Large intestine (tissue), 3 donors: ENCODE results near the gene RNF144B. TPM values are rescaled to one million over a fixed set of nuclear protein-coding genes. Genes with fewer than 3 reads are reported as not detected.
"Not testable (repeated sequence)": the region's sequence is repeated elsewhere in the genome, so short reads cannot be mapped to it uniquely, and the experiment has no call there.

Experiments
- DNase-seq, 2 donors: peaks; one replicate each; pipeline versions ENCODE4 v3.0.0 to v3.0.0-alpha.2; 2013
- H3K27ac ChIP-seq: one replicate; pipeline ENCODE4 v1.5.1; 2013; ENCODE audit warnings: low read length
- H3K27me3 ChIP-seq: 2 replicates; pipeline ENCODE4 v1.6.1; 2013; ENCODE audit warnings: low read length; ENCODE audit not compliant: control insufficient read depth, insufficient read depth
- H3K36me3 ChIP-seq: 2 replicates; pipeline ENCODE4 v1.6.1; 2013; ENCODE audit warnings: low read length; ENCODE audit not compliant: control insufficient read depth, insufficient read depth
- H3K4me1 ChIP-seq: one replicate; pipeline ENCODE4 v1.6.1; 2013; ENCODE audit warnings: low read length; ENCODE audit not compliant: control insufficient read depth, insufficient read depth
- H3K4me3 ChIP-seq: one replicate; pipeline ENCODE4 v1.5.1; 2013; ENCODE audit warnings: low read length
- H3K9me3 ChIP-seq: one replicate; pipeline ENCODE4 v1.6.1; 2013; ENCODE audit warnings: mild to moderate bottlenecking, low read depth, low read length, moderate library complexity; ENCODE audit not compliant: control insufficient read depth
- WGBS: methylation state at CpG from one replicate; pipeline ENCODE4 v1.1.5; 2013; ENCODE audit warnings: low lambda C conversion rate; ENCODE audit not compliant: insufficient coverage; 5-methylcytosine and 5-hydroxymethylcytosine counted together
- polyA plus RNA-seq: library from polyadenylated mRNA; unstranded; fragments of 120-200 nt; gene quantifications from one replicate; pipeline ENCODE4 v1.2.1, GENCODE V29; 2013

Gene RNF144B
- polyA plus RNA-seq, 1 donor: 2.0 TPM

DNA sequence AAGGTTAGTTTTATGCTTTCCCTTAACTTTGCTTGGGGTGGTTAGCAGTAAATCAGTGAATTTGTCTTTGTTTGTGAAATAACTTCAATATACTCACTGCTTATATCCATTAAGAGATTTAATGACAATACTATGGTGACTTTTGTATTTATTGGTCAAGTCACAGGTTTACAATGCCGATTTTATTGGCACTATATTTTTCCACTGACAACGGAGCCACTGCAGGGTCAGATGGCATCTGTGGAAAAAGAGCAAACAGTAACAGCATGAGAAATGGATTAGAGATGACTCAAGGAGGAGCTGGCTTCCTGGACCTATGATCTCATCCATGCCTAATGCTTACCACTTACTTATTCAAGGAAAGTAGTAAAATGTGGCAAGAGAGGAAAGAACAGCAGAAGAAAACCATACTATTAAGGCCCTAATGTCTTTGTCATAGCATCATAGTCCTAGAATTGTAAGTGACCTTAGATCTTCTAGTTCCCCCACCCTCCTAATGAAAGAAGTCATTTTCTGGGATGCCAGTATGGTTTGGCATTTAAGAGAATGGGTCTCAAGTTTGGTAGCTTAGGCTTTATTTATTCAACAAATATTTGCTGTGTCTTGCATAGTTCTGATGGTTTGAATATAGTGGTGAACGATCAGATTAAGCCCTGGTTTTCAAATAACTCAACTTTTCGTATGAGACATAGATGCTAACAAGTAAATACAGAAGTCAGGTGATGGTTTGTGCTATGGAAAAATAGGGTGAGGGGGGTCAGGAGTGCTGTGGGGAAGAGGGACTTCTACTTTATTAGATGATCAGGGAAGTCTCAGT lies 18.5 kb downstream of the RNF144B start:
- H3K27me3 ChIP-seq: no peaks in the 10 kb centered on the region
- 53% methylated on average over 3 of the region's 4 CpGs for whole genome bisulfite sequencing
- no peaks in the 10 kb centered on the region for H3K9me3 ChIP-seq
- no peaks in the 10 kb centered on the region for H3K36me3 ChIP-seq
- no peak overlapping the region for H3K4me3 ChIP-seq
- DNase-seq: no peak
- H3K27ac ChIP-seq: no peak overlapping the region
- H3K4me1 ChIP-seq: no peaks in the 10 kb centered on the region

DNA sequence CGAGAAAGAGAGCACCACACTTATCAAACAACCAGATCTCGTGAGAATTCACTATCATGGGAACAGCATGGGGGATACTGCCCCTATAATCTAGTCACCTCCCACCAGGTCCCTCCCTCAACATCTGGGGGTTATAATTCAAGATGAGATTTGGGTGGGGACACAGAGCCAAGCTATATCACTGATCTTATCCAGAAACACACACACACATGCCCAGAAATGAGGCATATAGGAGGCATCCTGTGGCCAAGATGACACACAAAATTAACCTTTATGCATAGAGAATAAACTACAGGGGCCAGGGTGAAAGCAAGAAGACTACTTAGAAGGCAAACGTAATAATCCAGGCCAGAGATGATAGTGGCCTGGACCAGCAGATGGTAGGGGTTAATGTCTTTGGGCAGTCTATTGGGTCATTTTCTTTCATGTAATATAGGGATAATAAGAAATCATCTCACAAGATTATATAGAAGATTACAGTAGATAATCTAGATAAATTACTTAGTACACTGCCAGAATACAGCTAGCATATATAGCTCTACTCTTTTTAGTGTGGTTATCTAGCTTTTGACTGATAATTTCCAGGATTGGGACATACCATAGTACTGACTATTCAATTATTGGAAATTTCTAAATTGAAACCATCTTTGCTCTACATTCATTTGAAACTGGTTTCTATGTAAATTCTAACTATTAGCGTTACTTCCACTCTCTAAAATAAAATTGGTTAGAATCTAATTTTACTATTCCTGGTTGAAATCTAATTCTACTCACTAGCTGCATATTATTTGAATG lies 20.0 kb downstream of the RNF144B start:
- no peaks in the 10 kb centered on the region for H3K9me3 ChIP-seq
- no peaks in the 10 kb centered on the region for H3K27me3 ChIP-seq
- no peak overlapping the region for H3K27ac ChIP-seq
- H3K4me3 ChIP-seq: no peak overlapping the region
- H3K36me3 ChIP-seq: no peaks in the 10 kb centered on the region
- no peak for DNase-seq
- 90% methylated on average over 1 of the region's 4 CpGs for WGBS
- no peaks in the 10 kb centered on the region for H3K4me1 ChIP-seq

DNA sequence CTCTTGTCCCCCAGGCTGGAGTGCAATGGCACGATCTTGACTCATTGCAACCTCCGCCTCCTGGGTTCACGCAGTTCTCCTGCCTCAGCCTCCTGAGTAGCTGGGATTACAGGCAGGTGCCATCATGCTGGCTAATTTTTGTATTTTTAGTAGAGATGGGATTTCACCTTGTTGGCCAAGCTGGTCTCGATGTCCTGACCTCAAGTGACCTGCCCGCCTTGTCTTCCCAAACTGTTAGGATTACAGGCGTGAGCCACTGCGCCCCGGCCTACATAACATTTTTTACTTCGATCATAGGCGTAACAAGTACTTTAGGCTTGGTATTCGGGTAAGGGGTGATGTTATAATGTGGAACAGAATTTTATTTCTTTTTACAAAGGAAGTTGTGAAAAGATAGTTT lies 22.5 kb downstream of the RNF144B start:
- H3K27ac ChIP-seq: not testable (repeated sequence)

DNA sequence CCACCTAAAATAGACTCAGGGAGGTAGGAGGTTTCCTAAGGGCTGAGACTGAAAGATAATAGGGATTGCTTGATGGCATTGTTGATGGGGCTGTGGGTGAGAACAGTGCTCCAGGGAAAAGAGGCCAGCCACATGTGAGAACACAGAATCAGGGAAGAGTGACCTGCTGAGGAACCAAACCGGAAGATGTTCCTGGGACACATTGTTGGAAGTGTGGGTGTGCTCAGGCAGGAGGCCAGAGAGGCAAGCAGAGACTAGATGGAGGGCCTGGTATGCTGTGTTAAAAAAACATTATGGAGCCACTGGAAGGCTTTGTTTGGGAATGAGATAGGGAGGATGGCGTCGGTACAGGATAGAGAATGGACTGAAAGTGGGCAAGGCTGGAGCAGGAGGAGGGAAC lies 23.3 kb downstream of the RNF144B start:
- Histone ChIP-seq H3K27me3 (no peaks in the 10 kb centered on the region), H3K4me3 (no peak overlapping the region), H3K36me3 (no peaks in the 10 kb centered on the region), H3K4me1 (no peaks in the 10 kb centered on the region), H3K9me3 (no peaks in the 10 kb centered on the region), H3K27ac (no peak overlapping the region)
- DNase-seq: no peak
- WGBS: 75% methylated on average over 2 of the region's 3 CpGs

More for the DNA sequence above, 22.5 kb downstream of the RNF144B start:
- not testable (repeated sequence) for H3K27me3 ChIP-seq, H3K36me3 ChIP-seq, H3K4me1 ChIP-seq, DNase-seq, H3K4me3 ChIP-seq, H3K9me3 ChIP-seq
- WGBS: no CpG with 5 or more reads among the region's 11 CpGs

DNA sequence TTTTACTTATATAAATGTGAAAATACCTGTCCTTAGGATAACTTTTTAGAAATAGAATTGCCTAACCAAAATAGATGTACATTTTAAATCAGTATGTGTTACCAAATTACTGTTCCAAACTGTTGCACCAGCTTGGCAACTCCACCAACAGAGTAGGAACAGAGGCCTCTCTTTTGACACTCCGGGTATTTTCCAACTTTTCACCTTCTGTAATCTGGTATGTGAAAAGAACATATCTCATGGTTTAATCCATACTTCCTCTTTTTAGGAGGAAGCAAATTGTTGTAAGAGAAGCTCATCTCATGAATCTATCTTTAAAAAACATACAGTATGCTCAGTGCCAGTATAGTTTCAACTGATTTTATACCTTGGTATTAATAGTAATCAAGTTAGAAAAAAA lies 24.9 kb downstream of the RNF144B start:
- Histone ChIP-seq H3K36me3 (no peaks in the 10 kb centered on the region), H3K27ac (no peak overlapping the region), H3K4me1 (no peaks in the 10 kb centered on the region), H3K4me3 (no peak overlapping the region), H3K9me3 (no peaks in the 10 kb centered on the region), H3K27me3 (no peaks in the 10 kb centered on the region)
- WGBS: no CpG with 5 or more reads among the region's 1 CpG
- DNase-seq: no peak

DNA sequence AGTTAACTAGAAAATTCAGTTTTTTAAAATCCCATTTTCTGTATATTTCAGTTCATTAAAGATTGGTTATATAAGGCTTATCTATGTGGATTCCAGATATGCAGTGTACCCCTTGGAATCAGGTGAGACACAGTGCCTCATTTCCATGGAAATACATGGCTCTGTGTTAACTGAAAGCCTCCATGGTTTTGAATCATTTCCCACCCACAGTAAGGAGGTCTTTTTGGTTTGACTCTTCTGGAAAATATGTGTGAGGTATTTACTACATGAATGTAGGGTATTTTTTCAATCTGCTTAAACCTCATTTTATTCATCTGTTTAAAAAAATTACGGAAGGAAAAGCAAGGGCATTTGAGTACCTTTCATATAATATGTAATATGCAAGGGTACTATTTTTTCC lies 25.5 kb downstream of the RNF144B start:
- no peak overlapping the region for H3K27ac ChIP-seq
- H3K36me3 ChIP-seq: no peaks in the 10 kb centered on the region
- no CpG with 5 or more reads among the region's 1 CpG for WGBS
- no peak overlapping the region for H3K4me3 ChIP-seq
- no peak for DNase-seq
- H3K4me1 ChIP-seq: no peaks in the 10 kb centered on the region
- no peaks in the 10 kb centered on the region for H3K9me3 ChIP-seq
- H3K27me3 ChIP-seq: no peaks in the 10 kb centered on the region

DNA sequence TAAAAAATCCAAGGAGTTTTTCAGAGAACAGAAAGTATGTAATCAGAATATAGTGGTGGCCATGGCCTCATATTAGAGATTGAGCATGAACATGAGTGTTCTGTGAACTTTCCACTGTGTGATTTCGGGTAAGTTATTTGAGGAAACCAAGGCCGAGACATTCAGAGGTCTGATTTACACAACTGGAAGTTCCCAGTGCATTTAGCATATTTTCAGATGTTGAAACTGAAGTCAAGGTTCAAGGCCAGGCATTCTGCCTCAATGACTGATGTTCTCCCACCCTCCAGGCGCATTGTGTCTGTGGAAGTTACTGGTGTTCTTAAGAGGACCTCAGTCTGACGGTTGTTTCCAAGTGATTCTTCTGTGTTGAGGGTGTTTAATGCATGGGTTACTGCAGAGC lies 26.2 kb downstream of the RNF144B start:
- no peak for DNase-seq
- no peaks in the 10 kb centered on the region for H3K27me3 ChIP-seq
- H3K9me3 ChIP-seq: no peaks in the 10 kb centered on the region
- 83% methylated on average over 1 of the region's 4 CpGs for WGBS
- H3K27ac ChIP-seq: no peak overlapping the region
- H3K4me1 ChIP-seq: no peaks in the 10 kb centered on the region
- no peak overlapping the region for H3K4me3 ChIP-seq
- no peaks in the 10 kb centered on the region for H3K36me3 ChIP-seq

DNA sequence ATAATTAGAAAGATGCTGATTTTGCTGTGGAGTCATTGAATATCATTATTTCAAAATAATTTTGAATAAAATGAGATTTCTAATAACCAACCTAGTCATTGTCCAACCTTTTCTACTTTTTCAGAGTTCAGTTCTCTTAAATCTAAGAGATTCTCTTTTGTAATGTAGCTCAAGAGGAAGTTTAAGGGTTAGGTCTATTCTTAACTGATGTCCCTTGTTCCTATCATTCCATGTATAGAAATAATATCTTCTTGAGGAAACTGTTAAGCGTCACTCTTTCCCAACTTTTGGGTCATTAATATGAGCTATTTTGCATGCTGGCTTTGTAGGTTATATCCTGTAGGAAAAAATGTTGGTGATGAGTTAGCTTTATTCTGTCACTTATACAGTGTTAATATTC lies 27.0 kb downstream of the RNF144B start:
- Histone ChIP-seq H3K9me3 (no peaks in the 10 kb centered on the region), H3K27me3 (no peaks in the 10 kb centered on the region), H3K36me3 (no peaks in the 10 kb centered on the region), H3K4me1 (no peaks in the 10 kb centered on the region), H3K27ac (no peak overlapping the region), H3K4me3 (no peak overlapping the region)
- DNase-seq: no peak
- 100% methylated on average over 1 of the region's 1 CpG for WGBS

DNA sequence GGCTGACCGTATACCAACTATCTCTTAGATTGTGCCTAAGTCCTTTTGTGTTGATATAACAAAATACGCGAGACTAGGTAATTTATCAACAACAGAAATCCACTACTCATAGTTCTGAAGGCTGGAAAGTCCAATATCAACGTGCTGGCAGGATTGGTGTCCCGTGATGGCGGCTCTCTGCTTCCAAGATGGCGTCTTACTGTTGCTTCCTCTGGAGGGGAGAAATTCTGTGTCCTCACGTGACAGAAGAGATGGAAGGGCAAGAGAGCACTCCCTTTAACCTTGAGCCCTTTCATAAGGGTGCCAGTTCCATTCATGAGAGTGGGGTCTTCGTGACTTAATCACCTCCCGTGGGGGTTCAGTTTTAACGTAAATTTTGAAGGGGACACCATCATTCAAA lies 28.1 kb downstream of the RNF144B start:
- DNase-seq: no peak
- H3K36me3 ChIP-seq: no peaks in the 10 kb centered on the region
- H3K9me3 ChIP-seq: no peaks in the 10 kb centered on the region
- WGBS: 80% methylated on average over 1 of the region's 11 CpGs
- no peaks in the 10 kb centered on the region for H3K4me1 ChIP-seq
- no peaks in the 10 kb centered on the region for H3K27me3 ChIP-seq
- H3K4me3 ChIP-seq: no peak overlapping the region
- H3K27ac ChIP-seq: no peak overlapping the region

DNA sequence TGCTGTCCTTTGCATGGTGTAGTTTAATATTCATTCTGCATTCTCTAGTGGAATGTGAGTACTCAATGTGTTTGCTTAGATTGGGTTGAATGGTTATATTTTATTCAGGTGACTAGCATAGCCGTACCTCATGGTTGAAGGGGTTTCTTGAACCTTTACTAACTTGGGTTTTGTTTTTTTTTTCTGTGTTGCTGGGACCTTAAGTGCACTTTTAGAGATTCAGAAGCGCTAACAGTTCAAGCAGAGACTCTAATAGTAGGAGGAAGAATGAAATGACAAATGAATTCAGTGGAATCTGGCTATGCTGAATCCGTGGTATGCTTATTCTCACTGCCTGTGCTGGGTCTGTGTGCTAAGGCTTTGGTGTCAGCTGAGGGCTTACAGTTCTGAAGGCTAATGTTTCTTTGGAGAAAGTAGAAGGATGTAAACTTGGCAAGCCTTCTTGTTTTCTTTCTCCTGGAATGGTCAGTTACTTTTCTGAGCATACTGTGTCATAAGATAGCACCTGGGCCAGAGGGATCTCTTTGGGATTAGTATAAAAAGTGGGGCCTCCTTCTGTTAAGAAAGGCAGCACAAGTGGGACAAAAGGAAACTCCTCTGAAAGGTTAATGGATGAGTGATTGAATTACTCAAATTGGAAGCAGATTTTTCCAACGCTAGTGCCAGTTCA lies 28.7 kb downstream of the RNF144B start:
- Histone ChIP-seq H3K9me3 (no peaks in the 10 kb centered on the region), H3K27me3 (no peaks in the 10 kb centered on the region), H3K27ac (no peak overlapping the region), H3K36me3 (no peaks in the 10 kb centered on the region), H3K4me1 (no peaks in the 10 kb centered on the region), H3K4me3 (no peak overlapping the region)
- 60% methylated on average over 1 of the region's 4 CpGs for WGBS
- no peak for DNase-seq
